Suppressor macrophage treated with lipopolysaccharide for 1 hour (primary cell): ENCODE measurements around the gene NIPA2.

ENCODE experiments used
- DNase-seq, 3 donors: peaks; one replicate each; pipeline ENCODE4 v3.0.0-alpha.2; 2020 to 2022

NIPA2 gene

GRCh38 chr15:22903961-22904534 is 65.6 kb downstream of the NIPA2 start:
- no peak for DNase-seq

GRCh38 chr15:22904736-22905135 is 66.3 kb downstream of the NIPA2 start:
- no peak for DNase-seq

- no peak for DNase-seq
Measured at GRCh38 chr15:22907161-22907950, 68.9 kb downstream of the NIPA2 start.

GRCh38 chr15:22908830-22909229 is 70.4 kb downstream of the NIPA2 start:
- no peak for DNase-seq

- DNase-seq: no peak
Measured at GRCh38 chr15:22911306-22911705, 72.8 kb downstream of the NIPA2 start.

- no peak for DNase-seq
Measured at GRCh38 chr15:22912256-22912655, 73.8 kb downstream of the NIPA2 start.

GRCh38 chr15:22913646-22914380 is 75.3 kb downstream of the NIPA2 start:
- DNase-seq: no peak

GRCh38 chr15:22915866-22916515 is 77.5 kb downstream of the NIPA2 start:
- no peak for DNase-seq

- no peak for DNase-seq
Measured at GRCh38 chr15:22916606-22917350, 78.3 kb downstream of the NIPA2 start.

- DNase-seq: no peak
Measured at GRCh38 chr15:22917556-22917955, 79.1 kb downstream of the NIPA2 start.
